HEK293 (cell line): Measurements from ENCODE around the gene SYNJ1.

Experiments used
- CTCF ChIA-PET: fragments of 350-600 bp; formaldehyde crosslinking; extraction: SDS; loops from one replicate; lab custom pipeline; 2021; ENCODE audit warnings: antibody characterized with exemption; lab: Yijun Ruan, JAX
- POLR2A ChIA-PET: fragments of 300-600 bp; formaldehyde crosslinking; extraction: SDS; loops from one replicate; lab custom pipeline; 2020; ENCODE audit warnings: antibody characterized with exemption, inconsistent platforms; lab: Yijun Ruan, JAX
- H3K27ac ChIP-seq: fragments of 200-500 bp; sonication (Bioruptor generic); 2 replicates; pipeline ENCODE4 v1.5.1; 2014; ENCODE audit warnings: low read depth, low read length, control low read depth, inconsistent platforms; ENCODE audit errors: extremely low read depth
- H3K36me3 ChIP-seq, 2 experiments: fragments of 200-500 bp in 1 of 2; sonication (Bioruptor generic) in 1 of 2; 1 replicate in 1 of 2; 2 replicates in 1 of 2; pipeline ENCODE4 v1.5.1; 2014 to 2017; ENCODE audit warnings: inconsistent platforms in 2 of 2, low read length in 2 of 2; ENCODE audit not compliant: control insufficient read depth in 2 of 2, insufficient read depth in 1 of 2
- H3K4me1 ChIP-seq: fragments of 200-500 bp; sonication (Bioruptor generic); 2 replicates; pipeline ENCODE4 v1.5.1; 2014; ENCODE audit warnings: mild to moderate bottlenecking, low read length, inconsistent platforms; ENCODE audit not compliant: control insufficient read depth, insufficient read depth
- H3K4me3 ChIP-seq: 2 replicates; pipeline ENCODE4 v1.5.1; 2011; ENCODE audit warnings: low read depth, mild to moderate bottlenecking, control low read depth, low read length, moderate library complexity
- H3K9me3 ChIP-seq: fragments of 200-500 bp; sonication (Bioruptor generic); 2 replicates; pipeline ENCODE4 v1.5.1; 2014; ENCODE audit warnings: low read depth, low read length, inconsistent platforms; ENCODE audit not compliant: control insufficient read depth, insufficient read depth
- ATF2 ChIP-seq: fragments of 450-650 bp; formaldehyde crosslinking; IDR thresholded peaks from 2 replicates; pipeline ENCODE4 v1.5.1; 2016; ENCODE audit warnings: missing biosample characterization, missing genetic modification characterization, low read depth
- BCL11A ChIP-seq: fragments of 450-650 bp; formaldehyde crosslinking; IDR thresholded peaks from 2 replicates; pipeline ENCODE4 v1.5.1; 2016; ENCODE audit warnings: low read depth, missing biosample characterization, missing genetic modification characterization
- EGR2 ChIP-seq: fragments of 450-650 bp; formaldehyde crosslinking; IDR thresholded peaks from 2 replicates; pipeline ENCODE4 v1.5.1; 2016; ENCODE audit warnings: low read depth, missing biosample characterization, missing genetic modification characterization
- GLI4 ChIP-seq: fragments of 450-650 bp; formaldehyde crosslinking; IDR thresholded peaks from 2 replicates; pipeline ENCODE4 v1.5.1; 2016; ENCODE audit warnings: missing biosample characterization, missing genetic modification characterization
- GLIS1 ChIP-seq: fragments of 450-650 bp; formaldehyde crosslinking; IDR thresholded peaks from 2 replicates; pipeline ENCODE4 v1.5.1; 2016; ENCODE audit warnings: missing biosample characterization, missing genetic modification characterization
- HOXC10 ChIP-seq: sonication (generic); formaldehyde crosslinking; IDR thresholded peaks from 2 replicates; pipeline ENCODE4 v1.8.1; 2023; ENCODE audit warnings: mild to moderate bottlenecking, missing genetic modification reagents
- KLF9 ChIP-seq: fragments of 450-650 bp; formaldehyde crosslinking; IDR thresholded peaks from 2 replicates; pipeline ENCODE4 v1.5.1; 2016; ENCODE audit warnings: missing biosample characterization, missing genetic modification characterization, low read depth
- PBX3 ChIP-seq: sonication (generic); formaldehyde crosslinking; IDR thresholded peaks from 2 replicates; pipeline ENCODE4 v1.8.1; 2022; ENCODE audit warnings: mild to moderate bottlenecking, moderate library complexity, missing genetic modification reagents
- REPIN1 ChIP-seq: fragments of 450-650 bp; formaldehyde crosslinking; IDR thresholded peaks from 2 replicates; pipeline ENCODE4 v1.5.1; 2017; ENCODE audit warnings: missing biosample characterization, missing genetic modification characterization, low read depth
- ZBTB6 ChIP-seq: fragments of 450-650 bp; formaldehyde crosslinking; IDR thresholded peaks from 2 replicates; pipeline ENCODE4 v1.5.1; 2017; ENCODE audit warnings: missing biosample characterization, missing genetic modification characterization
- ZFP3 ChIP-seq: fragments of 450-650 bp; formaldehyde crosslinking; IDR thresholded peaks from 2 replicates; pipeline ENCODE4 v1.5.1; 2016; ENCODE audit warnings: low read depth, missing biosample characterization, missing genetic modification characterization
- ZNF133 ChIP-seq: fragments of 450-650 bp; formaldehyde crosslinking; IDR thresholded peaks from 2 replicates; pipeline ENCODE4 v1.5.1; 2016; ENCODE audit warnings: missing biosample characterization, missing genetic modification characterization
- ZNF221 ChIP-seq: fragments of 450-650 bp; formaldehyde crosslinking; IDR thresholded peaks from 2 replicates; pipeline ENCODE4 v1.5.1; 2017; ENCODE audit warnings: missing biosample characterization, missing genetic modification characterization, borderline replicate concordance
- ZNF335 ChIP-seq: fragments of 450-650 bp; formaldehyde crosslinking; conservative IDR thresholded peaks from 2 replicates; pipeline ENCODE4 v1.5.1; 2016; ENCODE audit warnings: missing biosample characterization, missing genetic modification characterization
- ZNF398 ChIP-seq: fragments of 450-650 bp; formaldehyde crosslinking; IDR thresholded peaks from 2 replicates; pipeline ENCODE4 v1.5.1; 2017; ENCODE audit warnings: missing biosample characterization, missing genetic modification characterization
- ZNF513 ChIP-seq: fragments of 450-650 bp; IDR thresholded peaks from 2 replicates; pipeline ENCODE4 v1.5.1; 2018; ENCODE audit warnings: missing biosample characterization, missing genetic modification characterization
- ZNF518A ChIP-seq: fragments of 450-650 bp; formaldehyde crosslinking; conservative IDR thresholded peaks from 2 replicates; pipeline ENCODE4 v1.5.1; 2016; ENCODE audit warnings: low read depth, missing biosample characterization, missing genetic modification characterization
- ZNF561 ChIP-seq: fragments of 450-650 bp; IDR thresholded peaks from 2 replicates; pipeline ENCODE4 v1.5.1; 2018; ENCODE audit warnings: missing biosample characterization, missing genetic modification characterization, borderline replicate concordance
- ZNF571 ChIP-seq: fragments of 450-650 bp; formaldehyde crosslinking; IDR thresholded peaks from 2 replicates; pipeline ENCODE4 v1.5.0; 2017; ENCODE audit warnings: missing biosample characterization, missing genetic modification characterization
- ZNF623 ChIP-seq: fragments of 450-650 bp; formaldehyde crosslinking; IDR thresholded peaks from 2 replicates; pipeline ENCODE4 v1.5.1; 2016; ENCODE audit warnings: missing biosample characterization, missing genetic modification characterization
- ZNF629 ChIP-seq: fragments of 450-650 bp; formaldehyde crosslinking; IDR thresholded peaks from 2 replicates; pipeline ENCODE4 v1.5.1; 2017; ENCODE audit warnings: missing biosample characterization, missing genetic modification characterization
- ZNF707 ChIP-seq: fragments of 450-650 bp; formaldehyde crosslinking; IDR thresholded peaks from 2 replicates; pipeline ENCODE4 v1.5.1; 2016; ENCODE audit warnings: missing biosample characterization, missing genetic modification characterization
- ZNF76 ChIP-seq: fragments of 450-650 bp; formaldehyde crosslinking; IDR thresholded peaks from 2 replicates; pipeline ENCODE4; 2016; ENCODE audit warnings: low read depth, missing biosample characterization, missing genetic modification characterization, borderline replicate concordance

Gene SYNJ1

GRCh38 chr21:32727687-32728455 is at the start of gene SYNJ1:
SYNJ1 (minus strand) TSS chr21:32728013; CDS start chr21:32726895, 1,118 bp downstream.
- peak within 1 kb of the TSS; percentile 90 for H3K4me3 ChIP-seq
- no peaks in the 10 kb centered on the region for H3K9me3 ChIP-seq
- H3K36me3 ChIP-seq = peaks cover 0 to 10% of the 10 kb centered on the region in 2 experiments; a peak in 2 of 3 replicates
- CTCF ChIA-PET = interaction anchor here (0.5 to 1.1 kb wide), 4 partner anchors 10 to 844 kb away, joined by 3 to 5 read pairs (median 4); partner anchors contain the start of gene CFAP298
- 0 out of 2 replicates have a peak, but pooled peaks cover 4% of the 10 kb centered on the region for H3K4me1 ChIP-seq
- POLR2A ChIA-PET = interaction anchor here (0.5 to 3.1 kb wide), 28 partner anchors 9 to 752 kb away, joined by 3 to 52 read pairs (median 5); partner anchors contain the start of genes CFAP298, IFNAR1, PAXBP1 and TMEM50B
- H3K27ac ChIP-seq = peak within 1 kb of the TSS; percentile 65
- TF ChIP-seq REPIN1 (tag by site-specific recombination) (peak; percentile 37; the same call in 1 of the 2 replicates), ZNF221 (0 out of 2 replicates have a peak, but pooled peaks have one; percentile 13), KLF9 (tag by site-specific recombination) (peak; percentile 99), GLIS1 (tag by site-specific recombination) (peak; percentile 93), ZNF133 (tag by site-specific recombination) (no peak), ZNF561 (tag by site-specific recombination) (peak; percentile 69), ZNF513 (tag by site-specific recombination) (peak; percentile 89), ZNF707 (0 out of 2 replicates have a peak, but pooled peaks have one; percentile 20), ZNF518A (peak; percentile 75), ATF2 (no peak), ZNF335 (peak; percentile 91), PBX3 (CRISPR knock-in tag) (peak; percentile 48; the same call in 1 of the 2 replicates), HOXC10 (CRISPR knock-in tag) (no peak), BCL11A (tag by site-specific recombination) (0 out of 2 replicates have a peak, but pooled peaks have one; percentile 2), ZNF398 (peak; percentile 42; the same call in 1 of the 2 replicates), ZNF623 (0 out of 2 replicates have a peak, but pooled peaks have one; percentile 6), ZBTB6 (tag by site-specific recombination) (peak; percentile 8; the same call in 1 of the 2 replicates), ZNF629 (tag by site-specific recombination) (peak; percentile 90), ZNF571 (tag by site-specific recombination) (no peak), EGR2 (tag by site-specific recombination) (peak; percentile 94), ZFP3 (tag by site-specific recombination) (no peak), GLI4 (peak; percentile 49; the same call in 1 of the 2 replicates), ZNF76 (tag by site-specific recombination) (peak; percentile 90)
